OCI-LY7 (cell line): ENCODE results near the gene CRYBG1. TPM values are rescaled to one million over a fixed set of nuclear protein-coding genes. Genes with fewer than 3 reads are reported as not detected.

Source experiments
- BruUV-seq: library from RNA; stranded (reverse); fragments of 400-500 nt; replicated peaks from 2 replicates; lab custom pipeline; 2021; lab: Mats Ljungman, UMichigan
- CTCF ChIA-PET: fragments of 300-600 bp; sonication (Branson Sonifier 250); formaldehyde crosslinking; loops from one replicate; lab custom pipeline; 2022; ENCODE audit warnings: antibody characterized with exemption; ENCODE audit not compliant: unreplicated experiment; lab: Charles Lee
- POLR2A ChIA-PET: fragments of 300-600 bp; sonication (Branson Sonifier 250); formaldehyde crosslinking; loops from one replicate; lab custom pipeline; 2022; ENCODE audit warnings: antibody characterized with exemption; lab: Charles Lee
- DNase-seq: peaks from one replicate; pipeline ENCODE4 v3.0.0-alpha.2; 2015; ENCODE audit warnings: low spot score
- H2AFZ ChIP-seq: fragments of 200-600 bp; sonication (generic), shearing (Covaris generic); 2 replicates; pipeline ENCODE4 v1.6.1; 2014; ENCODE audit warnings: mild to moderate bottlenecking, antibody characterized with exemption, low read length, moderate library complexity
- H3K27ac ChIP-seq: fragments of 200-600 bp; sonication (generic); 2 replicates; pipeline ENCODE4 v1.5.1; 2014; ENCODE audit warnings: mixed run types, low read depth, mild to moderate bottlenecking, moderate library complexity, low read length, inconsistent platforms; ENCODE audit not compliant: poor library complexity, severe bottlenecking
- H3K36me3 ChIP-seq: fragments of 200-600 bp; sonication (generic); 2 replicates; pipeline ENCODE4 v1.6.1; 2014; ENCODE audit warnings: mild to moderate bottlenecking, antibody characterized with exemption, low read length, moderate library complexity, mixed read lengths; ENCODE audit not compliant: insufficient read depth
- H3K4me1 ChIP-seq: fragments of 200-600 bp; sonication (generic); 2 replicates; pipeline ENCODE4 v1.5.1; 2014; ENCODE audit warnings: mild to moderate bottlenecking, low read length; ENCODE audit not compliant: insufficient read depth, poor library complexity, severe bottlenecking
- H3K4me2 ChIP-seq: fragments of 200-600 bp; sonication (generic); 2 replicates; pipeline ENCODE4 v1.6.1; 2014; ENCODE audit warnings: mild to moderate bottlenecking, low read length
- H3K4me3 ChIP-seq: fragments of 200-600 bp; sonication (generic); 2 replicates; pipeline ENCODE4 v1.5.1; 2014; ENCODE audit warnings: mild to moderate bottlenecking, low read depth, low read length; ENCODE audit not compliant: poor library complexity, severe bottlenecking
- H3K79me2 ChIP-seq: fragments of 200-600 bp; sonication (generic); 2 replicates; pipeline ENCODE4 v1.6.1; 2016; ENCODE audit warnings: low read depth, mild to moderate bottlenecking, low read length, moderate library complexity, mixed read lengths; ENCODE audit not compliant: insufficient read depth
- H3K9me2 ChIP-seq: fragments of 200-600 bp; sonication (generic); 2 replicates; pipeline ENCODE4 v1.6.1; 2016; ENCODE audit warnings: mild to moderate bottlenecking, low read length, mixed read lengths; ENCODE audit not compliant: insufficient read depth
- H3K9me3 ChIP-seq: fragments of 200-600 bp; sonication (generic); 2 replicates; pipeline ENCODE4 v1.6.1; 2014; ENCODE audit warnings: mild to moderate bottlenecking, mixed run types, low read length, mixed read lengths
- H4K20me1 ChIP-seq: fragments of 200-600 bp; sonication (generic); 2 replicates; pipeline ENCODE4 v1.6.1; 2014; ENCODE audit warnings: mild to moderate bottlenecking, antibody characterized with exemption, low read length, moderate library complexity, mixed read lengths; ENCODE audit not compliant: insufficient read depth
- CTCF ChIP-seq: fragments of 200-600 bp; sonication (generic); conservative IDR thresholded peaks from 2 replicates; pipeline ENCODE4 v1.5.1; 2014; ENCODE audit warnings: mild to moderate bottlenecking, antibody characterized with exemption, low read length, moderate library complexity, mixed read lengths
- EZH2phosphoT487 ChIP-seq: fragments of 200-600 bp; sonication (generic); IDR thresholded peaks from 2 replicates; pipeline ENCODE4 v1.6.1; 2018; ENCODE audit warnings: low read depth, borderline replicate concordance, mild to moderate bottlenecking, mixed run types, antibody characterized with exemption, low read length, moderate library complexity, mixed read lengths
- intact Hi-C: fragments of 100-400 bp; cut with micrococcal nuclease; formaldehyde crosslinking; loops from one replicate; pipeline ENCODE4 v1.10.0; 2022; ENCODE audit not compliant: unreplicated experiment
- total RNA-seq, 2 experiments: library from RNA; depleted of rRNA in 1 of 2; stranded (reverse); fragments of >200 nt in 1 of 2; shearing (Covaris generic) in 1 of 2; gene quantifications; 2 replicates each; pipeline ENCODE4 v1.2.3, GENCODE V29; 2014 to 2022

Gene CRYBG1
- total RNA-seq, 2 experiments from 2014 or later: 41.7 to 66.2 TPM

DNA sequence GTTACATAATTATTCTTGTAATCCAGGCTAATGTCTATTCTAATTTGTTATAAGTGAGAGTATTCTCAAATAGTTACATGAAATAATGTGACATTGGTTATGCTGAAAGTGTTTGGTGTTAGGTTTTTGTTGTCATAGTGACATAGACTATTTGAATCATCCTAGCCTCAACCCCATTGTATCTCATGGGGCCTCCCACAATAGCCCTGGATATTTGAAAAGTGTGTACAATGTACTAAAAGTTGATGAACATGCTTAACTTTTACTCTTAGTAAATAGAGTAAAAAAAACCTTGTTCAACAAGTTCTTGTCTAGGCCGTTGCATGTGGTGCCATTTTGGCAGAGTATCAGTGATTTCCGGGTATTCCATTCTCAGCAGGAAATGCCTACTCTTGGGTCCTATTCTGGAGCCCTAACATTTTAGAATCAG, 185.8 kb downstream of the CRYBG1 start:
- H3K79me2 ChIP-seq: no peaks in the 10 kb centered on the region
- H3K9me3 ChIP-seq: no peaks in the 10 kb centered on the region
- CTCF ChIA-PET: interaction anchor here (0.6 kb wide), 1 partner anchor 29 kb away, joined by 3 read pairs; no protein-coding TSS in a partner anchor
- peak overlapping the region; percentile 69 for H3K4me2 ChIP-seq
- no TSS peak for BruUV-seq
- H3K9me2 ChIP-seq: no peaks in the 10 kb centered on the region
- POLR2A ChIA-PET: interaction anchor here (0.6 to 1.8 kb wide), 3 partner anchors 20 to 455 kb away, joined by 3 to 7 read pairs (median 3); no protein-coding TSS in a partner anchor
- no peak for TF ChIP-seq CTCF
- intact Hi-C loops: no loop called here
- H2AFZ ChIP-seq: peak overlapping the region; percentile 20; the same call in 1 of the 2 replicates
- H3K4me3 ChIP-seq: peak overlapping the region; percentile 38
- peaks cover 87% of the 10 kb centered on the region for H3K36me3 ChIP-seq
- H3K27ac ChIP-seq: peak overlapping the region; percentile 76
- peaks cover 29% of the 10 kb centered on the region for H3K4me1 ChIP-seq
- DNase-seq: no peak
- H4K20me1 ChIP-seq: no peaks in the 10 kb centered on the region

- H3K4me3 ChIP-seq: peak overlapping the region; percentile 38
- intact Hi-C loops: no loop called here
- H3K27ac ChIP-seq: peak overlapping the region; percentile 76
- peak overlapping the region; percentile 20; the same call in 1 of the 2 replicates for H2AFZ ChIP-seq
- TF ChIP-seq EZH2phosphoT487 (no peak), CTCF (no peak)
- ChIA-PET POLR2A (interaction anchor here (0.6 to 0.9 kb wide), 2 partner anchors 17 to 455 kb away, joined by 3 to 4 read pairs; no protein-coding TSS in a partner anchor), CTCF (interaction anchor here (0.6 kb wide), 1 partner anchor 30 kb away, joined by 3 read pairs; no protein-coding TSS in a partner anchor)
- DNase-seq: peak; percentile 82
- peaks cover 29% of the 10 kb centered on the region for H3K4me1 ChIP-seq
- H4K20me1 ChIP-seq: no peaks in the 10 kb centered on the region
- BruUV-seq: TSS peak; percentile 5
- H3K9me2 ChIP-seq: no peaks in the 10 kb centered on the region
- H3K9me3 ChIP-seq: no peaks in the 10 kb centered on the region
- H3K79me2 ChIP-seq: no peaks in the 10 kb centered on the region
- H3K4me2 ChIP-seq: peak overlapping the region; percentile 69
- H3K36me3 ChIP-seq: peaks cover 88% of the 10 kb centered on the region
Measured at GRCh38 chr6:106546691-106547414, 186.3 kb downstream of the CRYBG1 start.
